CD4-positive, alpha-beta T cell treated with Interleukin-17A for 4 hours (primary cell): Measurements from ENCODE around the gene MCL1.
A peak's percentile ranks its signal among the peaks of the same experiment; 100 is the strongest.
"Not testable (repeated sequence)": the region's sequence is repeated elsewhere in the genome, so short reads cannot be mapped to it uniquely, and the experiment has no call there.

Experiments used
- DNase-seq: peaks from one replicate; pipeline ENCODE4 v3.0.0-alpha.2; 2020; ENCODE audit warnings: mixed read lengths

The MCL1 gene

GRCh38 chr1:150601540-150601939 is 22.1 kb upstream of the MCL1 start:
- DNase-seq = no peak

- not testable (repeated sequence) for DNase-seq
Observed at GRCh38 chr1:150598346-150598745, 18.9 kb upstream of the MCL1 start.

- DNase-seq = no peak
Observed at GRCh38 chr1:150596976-150597375, 17.6 kb upstream of the MCL1 start.

GRCh38 chr1:150596095-150596892 is 16.9 kb upstream of the MCL1 start:
- no peak for DNase-seq

- no peak for DNase-seq
Observed at GRCh38 chr1:150582371-150582770, 3.0 kb upstream of the MCL1 start.

DNA sequence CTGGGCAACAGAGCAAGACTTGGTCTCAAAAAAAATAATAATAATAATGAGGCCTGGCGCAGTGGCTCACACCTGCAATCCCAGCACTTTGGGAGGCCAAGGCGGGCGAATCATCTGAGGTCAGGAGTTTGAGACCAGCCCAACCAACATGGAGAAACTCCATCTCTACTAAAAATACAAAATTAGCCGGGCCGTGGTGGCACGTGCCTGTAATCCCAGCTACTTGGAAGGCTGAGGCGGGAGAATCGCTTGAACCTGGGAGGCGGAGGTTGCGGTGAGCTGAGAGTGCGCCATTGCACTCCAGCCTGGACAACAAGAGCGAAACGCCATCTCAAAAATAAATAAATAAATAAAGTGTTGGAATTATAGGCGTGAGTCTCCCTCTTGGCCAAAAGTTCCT is 2.6 kb upstream of the MCL1 start:
- not testable (repeated sequence) for DNase-seq

GRCh38 chr1:150581437-150581836 is 2.0 kb upstream of the MCL1 start:
- not testable (repeated sequence) for DNase-seq

DNA sequence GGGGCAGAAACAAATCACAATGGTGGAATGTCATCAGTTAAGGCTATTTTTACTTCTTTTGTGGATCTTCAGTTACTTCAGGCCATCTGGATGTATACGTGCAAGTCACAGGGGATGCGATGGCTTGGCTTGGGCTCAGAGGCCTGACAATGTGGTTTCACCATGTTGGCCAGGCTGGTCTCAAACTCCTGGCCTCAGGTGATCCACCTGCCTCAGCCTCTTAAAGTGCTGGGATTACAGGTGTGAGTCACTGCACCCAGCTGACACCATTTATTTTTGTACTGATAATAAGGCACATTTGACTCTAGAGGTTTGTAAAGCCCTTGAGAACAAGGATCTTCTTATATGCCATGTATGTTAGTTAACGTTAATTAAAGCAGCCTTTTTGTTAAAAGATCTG is 1.6 kb upstream of the MCL1 start:
- not testable (repeated sequence) for DNase-seq

DNA sequence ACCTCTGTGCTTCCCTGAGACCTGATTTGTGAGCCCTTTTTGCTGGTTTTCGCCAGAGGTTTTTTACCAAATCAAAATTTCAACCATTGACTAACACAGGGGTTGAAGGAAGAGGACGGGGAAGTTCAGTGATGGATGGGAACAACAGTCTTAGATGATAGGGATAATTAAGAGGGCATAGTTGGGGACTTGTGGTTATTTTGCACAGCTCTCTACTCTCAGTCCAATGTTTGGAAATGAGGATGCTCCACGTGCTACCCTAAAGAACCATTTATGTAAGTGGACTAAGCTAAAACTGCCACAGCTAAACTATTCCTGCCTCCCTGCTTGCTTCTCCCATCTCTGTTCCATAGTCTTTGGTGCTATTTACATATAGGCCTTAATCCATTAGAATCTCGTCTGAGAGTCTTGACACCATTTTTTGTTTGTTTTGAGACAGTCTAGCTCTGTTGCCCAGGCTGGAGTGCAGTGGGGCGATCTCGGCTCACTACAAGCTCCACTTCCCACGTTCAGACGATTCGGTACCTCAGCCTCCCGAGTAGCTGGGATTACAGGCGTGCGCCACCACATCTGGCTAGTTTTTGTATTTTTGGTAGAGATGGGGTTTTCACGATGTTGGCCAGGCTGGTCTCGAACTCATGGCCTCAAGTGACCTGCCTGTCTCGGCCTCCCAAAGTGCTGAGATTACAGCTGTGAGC is 684 bp upstream of the MCL1 start:
- no peak for DNase-seq

DNA sequence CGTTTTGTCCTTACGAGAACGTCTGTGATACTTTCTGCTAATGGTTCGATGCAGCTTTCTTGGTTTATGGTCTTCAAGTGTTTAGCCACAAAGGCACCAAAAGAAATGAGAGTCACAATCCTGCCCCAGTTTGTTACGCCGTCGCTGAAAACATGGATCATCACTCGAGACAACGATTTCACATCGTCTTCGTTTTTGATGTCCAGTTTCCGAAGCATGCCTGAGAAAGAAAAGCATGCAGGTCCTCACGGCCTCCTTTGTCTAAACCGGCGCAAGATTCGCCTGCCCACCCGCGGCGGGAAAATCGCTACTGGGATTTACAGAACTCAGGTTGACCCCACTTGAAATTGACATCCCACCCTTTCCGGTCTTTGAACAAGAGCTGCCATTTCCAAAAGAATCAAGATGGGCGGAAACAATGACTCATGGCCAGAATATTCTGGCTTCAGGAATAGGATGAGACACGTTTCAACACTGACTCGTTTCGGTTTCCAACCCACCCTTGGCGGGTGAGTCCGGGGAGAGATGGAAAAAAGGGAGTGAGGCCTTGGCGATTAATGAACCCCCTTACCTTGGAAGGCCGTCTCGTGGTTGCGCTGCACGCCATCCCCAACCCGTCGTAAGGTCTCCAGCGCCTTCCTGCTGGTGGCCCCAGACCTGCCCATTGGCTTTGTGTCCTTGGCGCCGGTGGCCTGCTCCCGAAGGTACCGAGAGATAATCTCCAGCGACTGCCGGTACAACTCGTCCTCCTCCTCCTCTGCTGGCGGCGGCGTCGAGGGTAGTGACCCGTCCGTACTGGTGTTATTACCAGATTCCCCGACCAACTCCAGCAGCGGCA is 919 bp downstream of the MCL1 start:
- peak; percentile 41 for DNase-seq

DNA sequence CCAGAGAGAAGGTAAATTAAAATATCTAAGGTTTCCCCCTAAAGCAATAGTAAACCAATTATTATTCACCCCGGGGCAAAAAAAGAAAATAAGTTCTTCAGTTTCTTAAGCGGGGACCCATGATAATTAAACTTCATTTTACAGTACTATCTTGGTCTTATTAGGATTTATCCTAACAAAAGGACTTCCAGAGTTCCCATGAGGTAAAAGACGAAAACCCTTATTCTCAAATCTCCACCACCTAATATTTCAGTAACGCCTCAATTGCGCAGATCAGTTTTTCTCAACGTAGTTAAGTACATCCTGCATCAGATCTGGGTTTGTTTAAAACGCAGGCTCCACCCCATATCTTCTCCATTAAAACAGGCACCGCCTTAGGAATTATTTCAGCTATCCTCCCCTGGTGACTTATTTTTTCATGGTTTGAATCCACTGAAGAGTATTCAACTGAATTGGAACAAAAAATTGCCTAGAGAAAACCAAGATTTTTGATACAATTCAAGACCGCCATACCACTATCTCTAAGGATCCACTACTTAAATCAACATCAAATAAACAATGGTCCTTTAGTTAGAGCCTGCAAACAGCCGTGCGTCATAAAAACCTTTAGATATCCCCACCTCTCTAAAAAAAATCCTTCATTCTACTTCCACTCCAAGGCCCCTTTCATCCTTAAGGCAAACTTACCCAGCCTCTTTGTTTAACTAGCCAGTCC is 1.7 kb downstream of the MCL1 start:
- peak; percentile 33 for DNase-seq

DNA sequence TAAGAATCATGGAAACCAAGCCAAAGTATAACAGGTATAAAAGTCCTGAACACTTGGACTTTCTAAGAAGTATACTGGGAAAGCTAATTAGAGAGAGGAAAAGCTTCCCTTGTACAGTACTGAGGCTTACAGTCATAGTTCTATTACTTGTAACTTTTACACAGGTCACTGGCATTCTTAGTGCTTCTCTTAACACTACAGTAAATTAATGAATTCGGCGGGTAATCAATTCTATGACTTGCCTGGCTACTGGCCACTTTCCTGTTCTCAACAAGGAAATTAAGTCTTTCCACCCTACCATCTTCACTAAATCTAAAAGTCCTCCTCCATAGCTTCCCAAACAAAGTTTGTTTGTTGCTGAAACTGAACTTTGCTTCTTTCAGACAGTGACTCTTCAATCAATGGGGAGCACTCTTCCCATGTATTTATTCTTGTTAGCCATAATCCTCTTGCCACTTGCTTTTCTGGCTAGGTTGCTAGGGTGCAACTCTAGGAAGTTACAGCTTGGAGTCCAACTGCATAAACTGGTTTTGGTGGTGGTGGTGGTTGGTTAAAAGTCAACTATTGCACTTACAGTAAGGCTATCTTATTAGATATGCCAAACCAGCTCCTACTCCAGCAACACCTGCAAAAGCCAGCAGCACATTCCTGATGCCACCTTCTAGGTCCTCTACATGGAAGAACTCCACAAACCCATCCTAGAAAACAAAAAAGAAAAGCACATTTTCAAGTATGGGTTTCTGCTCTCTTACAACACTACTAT is 2.4 kb downstream of the MCL1 start:
- no peak for DNase-seq

DNA sequence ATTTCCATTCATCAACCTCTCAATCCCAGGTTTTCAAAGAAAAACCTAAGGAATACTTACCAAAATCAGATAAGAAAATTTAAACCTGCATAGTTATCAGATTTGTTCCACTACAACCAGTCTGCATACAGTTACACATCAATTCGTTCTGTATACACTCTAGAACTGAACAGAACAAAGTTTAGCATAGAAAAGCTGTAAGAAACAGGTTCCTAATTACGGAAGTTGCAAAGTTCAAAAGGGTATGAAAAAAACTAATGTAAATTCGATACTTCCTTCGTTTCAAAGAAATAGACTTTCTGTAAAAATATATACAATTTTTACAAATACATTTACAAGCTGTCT is 3.1 kb downstream of the MCL1 start:
- no peak for DNase-seq

GRCh38 chr1:150575518-150576366 is 3.7 kb downstream of the MCL1 start:
- DNase-seq = no peak

DNA sequence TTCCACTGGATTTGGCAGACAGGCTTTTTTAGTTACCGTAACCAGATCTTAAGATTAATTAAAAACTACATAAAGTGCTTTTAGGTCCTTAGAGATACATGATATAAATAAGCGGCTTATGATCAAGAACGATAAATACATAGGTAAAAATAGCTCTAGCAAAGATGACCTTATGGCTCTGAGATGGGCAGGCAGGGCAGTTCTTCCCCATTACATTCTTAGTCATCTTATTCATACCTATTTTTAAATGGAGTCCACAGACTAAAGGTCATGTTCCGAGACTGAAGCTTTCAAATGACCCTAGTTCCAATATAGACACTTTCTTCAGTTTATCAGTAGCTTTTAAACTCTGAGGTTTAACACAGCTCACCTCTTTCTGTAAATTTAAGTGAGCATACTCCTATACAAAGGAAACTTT is 4.3 kb downstream of the MCL1 start:
- DNase-seq = no peak

- no peak for DNase-seq
Observed at GRCh38 chr1:150574260-150575071, 4.9 kb downstream of the MCL1 start.

- peak; percentile 29 for DNase-seq
Observed at GRCh38 chr1:150573648-150574071, 5.8 kb downstream of the MCL1 start.

- no peak for DNase-seq
Observed at GRCh38 chr1:150572918-150573647, 6.3 kb downstream of the MCL1 start.

- DNase-seq = no peak
Observed at GRCh38 chr1:150568594-150568966, 10.8 kb downstream of the MCL1 start.
